ENCODE data around the gene TTLL9.
"Not testable (repeated sequence)": the region's sequence is repeated elsewhere in the genome, so short reads cannot be mapped to it uniquely, and the experiment has no call there.

TTLL9 gene

GRCh38 chr20:31914170-31914569 lies 43.7 kb downstream of the TTLL9 start:
- Mint-ChIP-seq H3K9me3 (no peaks in the 10 kb centered on the region), H3K4me3 (no peak overlapping the region), H3K4me1 (no peaks in the 10 kb centered on the region), H3K36me3 (no peaks in the 10 kb centered on the region), H3K27me3 (peaks cover 2% of the 10 kb centered on the region), H3K27ac (no peak overlapping the region)

- H3K27ac Mint-ChIP-seq = no peak overlapping the region
- no peaks in the 10 kb centered on the region for H3K36me3 Mint-ChIP-seq
- H3K4me3 Mint-ChIP-seq = no peak overlapping the region
- H3K27me3 Mint-ChIP-seq = peaks cover 2% of the 10 kb centered on the region
- H3K4me1 Mint-ChIP-seq = no peaks in the 10 kb centered on the region
- H3K9me3 Mint-ChIP-seq = no peaks in the 10 kb centered on the region
Observed at GRCh38 chr20:31915491-31916280, 45.3 kb downstream of the TTLL9 start.

GRCh38 chr20:31916708-31917107 lies 46.3 kb downstream of the TTLL9 start:
- H3K9me3 Mint-ChIP-seq = no peaks in the 10 kb centered on the region
- no peaks in the 10 kb centered on the region for H3K36me3 Mint-ChIP-seq
- H3K27ac Mint-ChIP-seq = no peak overlapping the region
- no peak overlapping the region for H3K4me3 Mint-ChIP-seq
- H3K4me1 Mint-ChIP-seq = no peaks in the 10 kb centered on the region
- peaks cover 2% of the 10 kb centered on the region for H3K27me3 Mint-ChIP-seq

- not testable (repeated sequence) for H3K36me3 Mint-ChIP-seq, H3K27ac Mint-ChIP-seq, H3K4me3 Mint-ChIP-seq, H3K9me3 Mint-ChIP-seq, H3K4me1 Mint-ChIP-seq, H3K27me3 Mint-ChIP-seq
Observed at GRCh38 chr20:31917962-31918412, 47.6 kb downstream of the TTLL9 start.

GRCh38 chr20:31918466-31919105 lies 48.2 kb downstream of the TTLL9 start:
- Mint-ChIP-seq H3K36me3 (no peaks in the 10 kb centered on the region), H3K27ac (no peak overlapping the region), H3K4me3 (no peak overlapping the region), H3K9me3 (no peaks in the 10 kb centered on the region), H3K4me1 (no peaks in the 10 kb centered on the region), H3K27me3 (peaks cover 2% of the 10 kb centered on the region)

- H3K4me3 Mint-ChIP-seq = no peak overlapping the region
- H3K9me3 Mint-ChIP-seq = no peaks in the 10 kb centered on the region
- H3K4me1 Mint-ChIP-seq = no peaks in the 10 kb centered on the region
- H3K27ac Mint-ChIP-seq = no peak overlapping the region
- peaks cover 4% of the 10 kb centered on the region for H3K27me3 Mint-ChIP-seq
- H3K36me3 Mint-ChIP-seq = no peaks in the 10 kb centered on the region
Observed at GRCh38 chr20:31919410-31920155, 49.1 kb downstream of the TTLL9 start.

- Mint-ChIP-seq H3K27ac (no peak overlapping the region), H3K9me3 (no peaks in the 10 kb centered on the region), H3K36me3 (no peaks in the 10 kb centered on the region), H3K27me3 (peaks cover 6% of the 10 kb centered on the region), H3K4me1 (no peaks in the 10 kb centered on the region), H3K4me3 (no peak overlapping the region)
Observed at GRCh38 chr20:31920275-31920855, 49.9 kb downstream of the TTLL9 start.

- H3K27me3 Mint-ChIP-seq, H3K9me3 Mint-ChIP-seq, H3K36me3 Mint-ChIP-seq, H3K4me1 Mint-ChIP-seq, H3K27ac Mint-ChIP-seq, H3K4me3 Mint-ChIP-seq: not testable (repeated sequence)
Observed at GRCh38 chr20:31921480-31921879, 51.0 kb downstream of the TTLL9 start.

- no peaks in the 10 kb centered on the region for H3K9me3 Mint-ChIP-seq
- no peaks in the 10 kb centered on the region for H3K4me1 Mint-ChIP-seq
- H3K4me3 Mint-ChIP-seq = no peak overlapping the region
- no peaks in the 10 kb centered on the region for H3K36me3 Mint-ChIP-seq
- no peak overlapping the region for H3K27ac Mint-ChIP-seq
- peaks cover 6% of the 10 kb centered on the region for H3K27me3 Mint-ChIP-seq
Observed at GRCh38 chr20:31922181-31922580, 51.7 kb downstream of the TTLL9 start.

- H3K9me3 Mint-ChIP-seq = no peaks in the 10 kb centered on the region
- no peak overlapping the region for H3K27ac Mint-ChIP-seq
- H3K36me3 Mint-ChIP-seq = no peaks in the 10 kb centered on the region
- no peaks in the 10 kb centered on the region for H3K4me1 Mint-ChIP-seq
- H3K4me3 Mint-ChIP-seq = no peak overlapping the region
- peaks cover 6% of the 10 kb centered on the region for H3K27me3 Mint-ChIP-seq
Observed at GRCh38 chr20:31922588-31922987, 52.2 kb downstream of the TTLL9 start.

- Mint-ChIP-seq H3K9me3 (no peaks in the 10 kb centered on the region), H3K4me3 (no peak overlapping the region), H3K4me1 (no peaks in the 10 kb centered on the region), H3K27ac (no peak overlapping the region), H3K36me3 (no peaks in the 10 kb centered on the region), H3K27me3 (peaks cover 4% of the 10 kb centered on the region)
Observed at GRCh38 chr20:31923388-31924331, 53.2 kb downstream of the TTLL9 start.

GRCh38 chr20:31924561-31924960 lies 54.1 kb downstream of the TTLL9 start:
- Mint-ChIP-seq H3K4me1 (no peaks in the 10 kb centered on the region), H3K9me3 (no peaks in the 10 kb centered on the region), H3K27ac (no peak overlapping the region), H3K36me3 (no peaks in the 10 kb centered on the region), H3K27me3 (peaks cover 4% of the 10 kb centered on the region), H3K4me3 (no peak overlapping the region)

- Mint-ChIP-seq H3K4me3 (no peak overlapping the region), H3K9me3 (no peaks in the 10 kb centered on the region), H3K36me3 (no peaks in the 10 kb centered on the region), H3K27ac (no peak overlapping the region), H3K4me1 (no peaks in the 10 kb centered on the region), H3K27me3 (peaks cover 4% of the 10 kb centered on the region)
Observed at GRCh38 chr20:31925631-31926030, 55.2 kb downstream of the TTLL9 start.

- Mint-ChIP-seq H3K27me3 (peaks cover 4% of the 10 kb centered on the region), H3K4me3 (no peak overlapping the region), H3K9me3 (no peaks in the 10 kb centered on the region), H3K27ac (no peak overlapping the region), H3K36me3 (no peaks in the 10 kb centered on the region), H3K4me1 (no peaks in the 10 kb centered on the region)
Observed at GRCh38 chr20:31926493-31926892, 56.1 kb downstream of the TTLL9 start.

- H3K27ac Mint-ChIP-seq = no peak overlapping the region
- H3K36me3 Mint-ChIP-seq = no peaks in the 10 kb centered on the region
- no peaks in the 10 kb centered on the region for H3K4me1 Mint-ChIP-seq
- H3K9me3 Mint-ChIP-seq = no peaks in the 10 kb centered on the region
- peaks cover 4% of the 10 kb centered on the region for H3K27me3 Mint-ChIP-seq
- H3K4me3 Mint-ChIP-seq = no peak overlapping the region
Observed at GRCh38 chr20:31927627-31928159, 57.3 kb downstream of the TTLL9 start.

Data from activated naive CD4-positive, alpha-beta T cell treated with anti-CD3 and anti-CD28 coated beads, Interleukin-2, amount 50 U/mL, for 24 hours (primary cell).